Measurements from ENCODE around the gene MSL3.

DNA sequence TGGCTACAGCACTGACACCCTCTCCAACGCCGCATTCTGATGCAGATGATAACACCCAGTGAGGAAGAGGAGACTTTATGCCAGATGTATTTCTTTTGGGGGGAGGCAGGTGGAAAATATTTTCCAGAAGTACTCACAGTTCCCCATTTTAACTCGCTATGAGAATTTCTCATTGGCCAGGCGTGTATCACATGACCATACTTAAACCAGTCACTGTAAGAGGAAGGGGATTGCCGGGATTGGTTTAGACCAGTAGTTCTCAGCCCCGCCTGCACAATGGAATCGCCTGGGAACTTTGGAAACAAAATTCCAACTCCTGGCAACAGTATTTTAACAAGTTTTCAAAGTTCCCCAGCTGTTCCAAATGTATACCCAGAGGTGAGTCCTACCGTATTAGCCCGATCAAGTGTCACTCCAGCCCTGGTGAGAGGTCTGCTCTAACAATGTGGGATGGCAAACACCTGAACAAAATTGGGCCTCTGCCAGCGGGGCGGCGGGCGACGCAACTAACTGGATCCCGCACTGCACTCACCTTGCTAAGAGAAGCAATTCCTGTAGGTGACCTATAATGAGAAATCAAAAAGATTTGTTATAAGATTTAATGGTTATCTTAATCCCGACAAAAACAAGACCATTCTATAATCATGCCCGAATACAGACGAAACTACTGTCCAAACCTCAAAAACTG lies 2.9 kb upstream of the MSL3 start:
- TF ChIP-seq, protein P1, sequence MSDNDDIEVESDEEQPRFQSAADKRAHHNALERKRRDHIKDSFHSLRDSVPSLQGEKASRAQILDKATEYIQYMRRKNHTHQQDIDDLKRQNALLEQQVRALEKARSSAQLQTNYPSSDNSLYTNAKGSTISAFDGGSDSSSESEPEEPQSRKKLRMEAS (IDR thresholded peaks at IDR 0.05) = no peak
- TF ChIP-seq FOXM1 (IDR thresholded peaks at IDR 0.05; ENCODE audit: borderline replicate concordance, low read depth) (no peak), RAD21 (IDR thresholded peaks at IDR 0.05; ENCODE audit: low read depth) (no peak), CEBPB (IDR thresholded peaks at IDR 0.05) (no peak), EP300 (IDR thresholded peaks at IDR 0.05; ENCODE audit: borderline replicate concordance) (no peak), EGR1 (IDR thresholded peaks at IDR 0.05) (no peak), CREB1 (IDR thresholded peaks at IDR 0.05; ENCODE audit: low read depth) (no peak), YY1 (IDR thresholded peaks at IDR 0.05; ENCODE audit: low read depth) (no peak), TAF1 (IDR thresholded peaks at IDR 0.05; ENCODE audit: low read depth) (no peak), NFIC (IDR thresholded peaks at IDR 0.05) (no peak), TCF12 (IDR thresholded peaks at IDR 0.05; ENCODE audit: low read depth) (no peak), ZBTB7A (IDR thresholded peaks at IDR 0.05; ENCODE audit: low read depth) (no peak)
- TF ChIP-seq, protein P2, sequence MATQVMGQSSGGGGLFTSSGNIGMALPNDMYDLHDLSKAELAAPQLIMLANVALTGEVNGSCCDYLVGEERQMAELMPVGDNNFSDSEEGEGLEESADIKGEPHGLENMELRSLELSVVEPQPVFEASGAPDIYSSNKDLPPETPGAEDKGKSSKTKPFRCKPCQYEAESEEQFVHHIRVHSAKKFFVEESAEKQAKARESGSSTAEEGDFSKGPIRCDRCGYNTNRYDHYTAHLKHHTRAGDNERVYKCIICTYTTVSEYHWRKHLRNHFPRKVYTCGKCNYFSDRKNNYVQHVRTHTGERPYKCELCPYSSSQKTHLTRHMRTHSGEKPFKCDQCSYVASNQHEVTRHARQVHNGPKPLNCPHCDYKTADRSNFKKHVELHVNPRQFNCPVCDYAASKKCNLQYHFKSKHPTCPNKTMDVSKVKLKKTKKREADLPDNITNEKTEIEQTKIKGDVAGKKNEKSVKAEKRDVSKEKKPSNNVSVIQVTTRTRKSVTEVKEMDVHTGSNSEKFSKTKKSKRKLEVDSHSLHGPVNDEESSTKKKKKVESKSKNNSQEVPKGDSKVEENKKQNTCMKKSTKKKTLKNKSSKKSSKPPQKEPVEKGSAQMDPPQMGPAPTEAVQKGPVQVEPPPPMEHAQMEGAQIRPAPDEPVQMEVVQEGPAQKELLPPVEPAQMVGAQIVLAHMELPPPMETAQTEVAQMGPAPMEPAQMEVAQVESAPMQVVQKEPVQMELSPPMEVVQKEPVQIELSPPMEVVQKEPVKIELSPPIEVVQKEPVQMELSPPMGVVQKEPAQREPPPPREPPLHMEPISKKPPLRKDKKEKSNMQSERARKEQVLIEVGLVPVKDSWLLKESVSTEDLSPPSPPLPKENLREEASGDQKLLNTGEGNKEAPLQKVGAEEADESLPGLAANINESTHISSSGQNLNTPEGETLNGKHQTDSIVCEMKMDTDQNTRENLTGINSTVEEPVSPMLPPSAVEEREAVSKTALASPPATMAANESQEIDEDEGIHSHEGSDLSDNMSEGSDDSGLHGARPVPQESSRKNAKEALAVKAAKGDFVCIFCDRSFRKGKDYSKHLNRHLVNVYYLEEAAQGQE (IDR thresholded peaks at IDR 0.05; ENCODE audit: low read depth) = no peak
- TF ChIP-seq, protein P3, sequence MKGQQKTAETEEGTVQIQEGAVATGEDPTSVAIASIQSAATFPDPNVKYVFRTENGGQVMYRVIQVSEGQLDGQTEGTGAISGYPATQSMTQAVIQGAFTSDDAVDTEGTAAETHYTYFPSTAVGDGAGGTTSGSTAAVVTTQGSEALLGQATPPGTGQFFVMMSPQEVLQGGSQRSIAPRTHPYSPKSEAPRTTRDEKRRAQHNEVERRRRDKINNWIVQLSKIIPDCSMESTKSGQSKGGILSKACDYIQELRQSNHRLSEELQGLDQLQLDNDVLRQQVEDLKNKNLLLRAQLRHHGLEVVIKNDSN (IDR thresholded peaks at IDR 0.05) = no peak
